GM12878 (cell line): ENCODE measurements around the gene TMEM50A.
"Not testable (repeated sequence)": the region's sequence is repeated elsewhere in the genome, so short reads cannot be mapped to it uniquely, and the experiment has no call there.

Experiments used
- CTCF ChIP-seq, 3 experiments: IDR thresholded peaks in 2 of 3; conservative IDR thresholded peaks in 1 of 3; 2 replicates each; pipeline ENCODE4 v1.5.1; 2011; ENCODE audit warnings: low read depth in 3 of 3, low read length in 3 of 3, mild to moderate bottlenecking in 3 of 3, control low read depth in 2 of 3, moderate library complexity in 2 of 3, inconsistent platforms in 1 of 3, mixed read lengths in 1 of 3; ENCODE audit not compliant: control insufficient read depth in 2 of 3, insufficient read depth in 1 of 3; ENCODE audit errors: extremely low read depth in 1 of 3
- HDAC6 ChIP-seq: fragments of 200-600 bp; sonication (generic); IDR thresholded peaks from one replicate; pipeline ENCODE4 v1.8.0; 2017; ENCODE audit warnings: antibody characterized with exemption; ENCODE audit not compliant: unreplicated experiment
- PKNOX1 ChIP-seq: fragments of 450-650 bp; IDR thresholded peaks from 2 replicates; pipeline ENCODE4 v1.6.1; 2016; ENCODE audit warnings: mild to moderate bottlenecking
- RFX5 ChIP-seq: IDR thresholded peaks from 2 replicates; pipeline ENCODE4 v1.6.1; 2011; ENCODE audit warnings: low read depth, low read length, improper control_type of control experiment

GRCh38 chr1:25409641-25410427 is 71.7 kb downstream of the TMEM50A start:
- not testable (repeated sequence) for TF ChIP-seq RFX5; HDAC6; CTCF (IDR thresholded peaks at IDR 0.05 in 2 of 3, conservative IDR thresholded peaks at IDR 0.05 in 1 of 3; ENCODE audit: control insufficient read depth in 2 of 3, extremely low read depth in 1 of 3, insufficient read depth in 1 of 3, low read depth in 3 of 3, low read length in 3 of 3); PKNOX1
